ENCODE results near the gene CASTOR1. TPM values are rescaled to one million over a fixed set of nuclear protein-coding genes. Genes with fewer than 3 reads are reported as not detected.
A peak's percentile ranks its signal among the peaks of the same experiment; 100 is the strongest.

Gene CASTOR1
- total RNA-seq, 1 donor from 2014 or later, result 15.9 TPM

DNA sequence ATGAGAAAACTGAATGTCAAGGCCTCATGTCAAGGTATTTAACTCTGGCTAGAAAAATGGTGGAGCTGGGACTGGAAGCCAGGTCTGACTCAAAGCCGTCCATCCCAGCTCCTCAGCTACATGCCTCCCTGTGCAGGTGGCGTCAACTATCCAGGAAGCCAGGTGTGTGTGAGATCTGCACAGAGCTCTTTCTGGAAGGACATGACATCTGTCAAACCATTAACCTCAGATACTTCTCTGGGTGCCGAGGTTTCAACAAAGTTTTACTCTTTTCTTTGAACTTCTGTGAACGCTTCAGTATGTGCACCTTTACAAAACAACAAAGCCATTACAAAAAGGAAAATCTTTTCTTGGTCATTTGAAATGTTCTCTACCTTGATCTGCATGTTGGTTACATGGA, 7.0 kb upstream of the CASTOR1 start:
- Histone ChIP-seq H3K27ac (peak overlapping the region; percentile 58), H3K4me1 (peaks cover 38% of the 10 kb centered on the region), H3K9me3 (no peaks in the 10 kb centered on the region), H3K4me3 (no peak overlapping the region), H3K27me3 (no peaks in the 10 kb centered on the region), H3K36me3 (peaks cover 94% of the 10 kb centered on the region)
- intact Hi-C loops (cut with DNase I), result no loop called here
- ATAC-seq (no peak), DNase-seq (no peak)
- TF ChIP-seq, protein P1, sequence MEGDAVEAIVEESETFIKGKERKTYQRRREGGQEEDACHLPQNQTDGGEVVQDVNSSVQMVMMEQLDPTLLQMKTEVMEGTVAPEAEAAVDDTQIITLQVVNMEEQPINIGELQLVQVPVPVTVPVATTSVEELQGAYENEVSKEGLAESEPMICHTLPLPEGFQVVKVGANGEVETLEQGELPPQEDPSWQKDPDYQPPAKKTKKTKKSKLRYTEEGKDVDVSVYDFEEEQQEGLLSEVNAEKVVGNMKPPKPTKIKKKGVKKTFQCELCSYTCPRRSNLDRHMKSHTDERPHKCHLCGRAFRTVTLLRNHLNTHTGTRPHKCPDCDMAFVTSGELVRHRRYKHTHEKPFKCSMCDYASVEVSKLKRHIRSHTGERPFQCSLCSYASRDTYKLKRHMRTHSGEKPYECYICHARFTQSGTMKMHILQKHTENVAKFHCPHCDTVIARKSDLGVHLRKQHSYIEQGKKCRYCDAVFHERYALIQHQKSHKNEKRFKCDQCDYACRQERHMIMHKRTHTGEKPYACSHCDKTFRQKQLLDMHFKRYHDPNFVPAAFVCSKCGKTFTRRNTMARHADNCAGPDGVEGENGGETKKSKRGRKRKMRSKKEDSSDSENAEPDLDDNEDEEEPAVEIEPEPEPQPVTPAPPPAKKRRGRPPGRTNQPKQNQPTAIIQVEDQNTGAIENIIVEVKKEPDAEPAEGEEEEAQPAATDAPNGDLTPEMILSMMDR (IDR thresholded peaks at IDR 0.05), result no peak

DNA sequence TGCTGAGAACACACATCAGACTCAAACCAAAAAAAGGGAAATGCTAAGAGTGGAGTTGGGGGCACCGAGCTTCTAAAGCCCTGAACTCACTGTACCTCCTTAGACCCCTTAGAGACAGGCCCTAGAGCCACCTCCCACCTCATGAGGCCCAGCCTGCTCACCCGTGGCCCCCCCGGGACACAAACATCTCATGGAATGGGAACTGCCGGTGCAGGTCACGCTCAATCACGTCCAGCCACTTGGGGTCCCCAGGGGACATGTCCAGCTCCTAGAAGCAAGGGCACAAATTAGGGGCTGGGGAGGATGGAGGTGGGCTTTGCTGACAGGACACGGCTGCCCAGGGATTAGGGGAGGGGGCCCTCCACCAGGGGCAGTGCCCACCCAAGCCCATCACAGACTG, 6.3 kb upstream of the CASTOR1 start:
- ATAC-seq (no peak), DNase-seq (no peak)
- TF ChIP-seq, protein P1 (IDR thresholded peaks at IDR 0.05), result no peak
- H3K27me3 ChIP-seq, result no peaks in the 10 kb centered on the region
- peaks cover 38% of the 10 kb centered on the region for H3K4me1 ChIP-seq
- intact Hi-C loops (cut with DNase I), result no loop called here
- H3K27ac ChIP-seq, result peak overlapping the region; percentile 36
- peaks cover 86% of the 10 kb centered on the region for H3K36me3 ChIP-seq
- no peaks in the 10 kb centered on the region for H3K9me3 ChIP-seq
- no peak overlapping the region for H3K4me3 ChIP-seq

DNA sequence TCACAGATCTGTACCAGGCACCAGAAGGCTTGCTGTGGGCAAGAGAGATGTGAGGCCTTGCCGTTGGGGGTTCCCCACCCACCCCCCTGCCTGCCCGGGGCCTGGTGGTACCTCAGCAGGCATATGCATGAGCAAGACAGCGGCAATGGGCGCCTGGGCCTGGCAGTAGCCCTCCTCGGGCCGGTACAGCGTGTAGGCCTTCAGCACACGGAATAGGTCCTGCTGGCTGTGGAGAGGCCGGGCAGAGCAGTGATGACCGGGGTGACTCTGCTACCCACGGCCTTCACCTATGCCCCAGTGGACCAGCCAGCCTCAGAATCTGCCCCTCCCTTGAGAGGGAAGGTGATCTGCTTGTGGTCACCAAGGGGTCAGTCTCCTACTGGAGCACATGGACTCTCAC, 5.5 kb upstream of the CASTOR1 start:
- intact Hi-C loops (cut with DNase I), result no loop called here
- Histone ChIP-seq H3K27me3 (no peaks in the 10 kb centered on the region), H3K4me1 (peaks cover 44% of the 10 kb centered on the region), H3K27ac (peak overlapping the region; percentile 58), H3K36me3 (peaks cover 81% of the 10 kb centered on the region), H3K4me3 (no peak overlapping the region), H3K9me3 (no peaks in the 10 kb centered on the region)
- TF ChIP-seq, protein P1 (IDR thresholded peaks at IDR 0.05), result no peak
- DNase-seq (no peak), ATAC-seq (no peak)

DNA sequence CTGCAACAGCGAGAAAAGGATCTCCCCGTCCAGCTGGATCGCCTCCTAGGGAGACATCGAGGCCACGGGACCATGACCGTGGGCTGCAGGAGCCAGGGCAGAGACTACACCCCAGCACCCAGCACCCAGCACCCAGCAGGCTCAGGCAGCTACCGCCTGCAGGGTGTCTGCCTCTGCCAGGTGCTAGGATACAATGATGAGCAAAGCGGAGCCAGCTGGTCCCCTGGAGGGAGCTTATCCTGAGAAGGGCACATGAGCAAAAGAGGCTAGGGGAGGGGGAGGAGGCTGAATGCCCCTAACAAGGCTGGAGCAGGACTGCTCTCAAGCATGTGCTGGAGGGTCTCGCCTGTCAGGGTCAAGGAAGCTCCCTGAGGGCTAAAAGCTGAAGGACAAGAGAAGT, 4.8 kb upstream of the CASTOR1 start:
- Histone ChIP-seq H3K4me3 (no peak overlapping the region), H3K27me3 (no peaks in the 10 kb centered on the region), H3K4me1 (peaks cover 45% of the 10 kb centered on the region), H3K36me3 (peaks cover 73% of the 10 kb centered on the region), H3K9me3 (no peaks in the 10 kb centered on the region), H3K27ac (no peak overlapping the region)
- intact Hi-C loops (cut with DNase I), result no loop called here
- TF ChIP-seq, protein P1 (IDR thresholded peaks at IDR 0.05), result no peak
- no peak for ATAC-seq
- no peak for DNase-seq

DNA sequence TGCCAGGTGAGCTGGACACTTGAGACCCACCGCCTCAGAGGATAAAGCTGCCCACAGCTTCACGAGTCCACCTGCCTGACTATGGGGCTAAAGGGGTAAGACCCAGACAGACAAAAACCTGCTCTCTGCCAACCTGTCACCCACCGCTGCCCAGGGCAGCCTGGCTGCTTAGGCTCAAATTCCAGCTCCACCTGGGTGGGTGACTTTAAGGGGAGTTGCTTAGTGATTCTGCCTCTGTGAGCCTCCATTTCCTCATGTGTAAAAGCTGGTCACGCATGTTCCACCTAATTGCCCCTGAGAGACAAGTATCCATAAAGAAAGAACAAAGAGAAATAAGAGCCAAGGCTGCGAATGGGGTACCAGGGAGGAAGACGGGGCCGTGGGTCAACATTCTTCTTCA, 3.7 kb upstream of the CASTOR1 start:
- no peak for ATAC-seq
- Histone ChIP-seq H3K4me1 (peaks cover 54% of the 10 kb centered on the region), H3K9me3 (no peaks in the 10 kb centered on the region), H3K36me3 (peaks cover 63% of the 10 kb centered on the region), H3K27ac (peak overlapping the region; percentile 17), H3K27me3 (no peaks in the 10 kb centered on the region), H3K4me3 (no peak overlapping the region)
- TF ChIP-seq, protein P1 (IDR thresholded peaks at IDR 0.05), result no peak
- no peak for DNase-seq
- intact Hi-C loops (cut with DNase I), result no loop called here
